Endothelial cell of umbilical vein (primary cell): ENCODE results near the gene NOLC1. TPM values are rescaled to one million over a fixed set of nuclear protein-coding genes. Genes with fewer than 3 reads are reported as not detected.

ENCODE experiments used
- BruUV-seq: library from RNA; stranded (reverse); fragments of 400-500 nt; replicated peaks from 2 replicates; lab custom pipeline; 2021; lab: Mats Ljungman, UMichigan
- CTCF ChIA-PET: fragments of 300-600, 350-600 bp; sonication (Branson Sonifier 250); formaldehyde crosslinking; loops from one replicate; lab custom pipeline; 2021; ENCODE audit warnings: antibody characterized with exemption, inconsistent platforms; lab: Charles Lee
- POLR2A ChIA-PET: fragments of 300-600, 350-600 bp; sonication (Branson Sonifier 250); formaldehyde crosslinking; loops from one replicate; lab custom pipeline; 2021; ENCODE audit warnings: antibody characterized with exemption, inconsistent platforms; lab: Charles Lee
- DNase-seq: peaks from one replicate; pipeline ENCODE4 v3.0.0-alpha.2; 2011; ENCODE audit warnings: low read depth, low spot score
- FAIRE-seq: peaks from 2 replicates; lab custom pipeline; 2011; peaks lifted over from hg19 to GRCh38; lab: Jason Lieb, UNC
- H2AFZ ChIP-seq: 2 replicates; pipeline ENCODE4 v1.6.0; 2012; ENCODE audit warnings: low read depth, low read length, control low read depth, inconsistent platforms
- H3K27ac ChIP-seq: 2 replicates; pipeline ENCODE4 v1.5.1; 2011; ENCODE audit warnings: low read depth, mild to moderate bottlenecking, control low read depth, low read length, moderate library complexity; ENCODE audit not compliant: insufficient read depth
- H3K27me3 ChIP-seq, 2 experiments: 2 replicates each; pipeline versions ENCODE4 v1.6.0 to v1.6.1; 2011; ENCODE audit warnings: low read length in 2 of 2, mixed read lengths in 1 of 2; ENCODE audit not compliant: control insufficient read depth in 2 of 2, insufficient read depth in 2 of 2
- H3K36me3 ChIP-seq, 2 experiments: 2 replicates in 1 of 2; 3 replicates in 1 of 2; pipeline ENCODE4 v1.5.1; 2011; ENCODE audit warnings: low read length in 2 of 2, mild to moderate bottlenecking in 1 of 2, moderate library complexity in 1 of 2; ENCODE audit not compliant: control insufficient read depth in 2 of 2, insufficient read depth in 2 of 2; ENCODE audit errors: extremely low read depth in 1 of 2
- H3K4me1 ChIP-seq: 3 replicates; pipeline ENCODE4 v1.5.1; 2011; ENCODE audit warnings: mild to moderate bottlenecking, low read length; ENCODE audit not compliant: control insufficient read depth, insufficient read depth; ENCODE audit errors: extremely low read depth
- H3K4me2 ChIP-seq: 2 replicates; pipeline ENCODE4 v1.6.1; 2011; ENCODE audit warnings: low read length, control low read depth, mixed read lengths; ENCODE audit not compliant: insufficient read depth
- H3K4me3 ChIP-seq, 3 experiments: fragments of 200-600 bp in 1 of 3; sonication (generic), shearing (Covaris generic) in 1 of 3; replicated peaks in 1 of 3; 2 replicates each; pipeline ENCODE4 v1.5.1; 2011 to 2016; ENCODE audit warnings: control low read depth in 3 of 3, low read length in 3 of 3, mild to moderate bottlenecking in 2 of 3, inconsistent platforms in 1 of 3, low read depth in 1 of 3, moderate library complexity in 1 of 3; ENCODE audit not compliant: insufficient read depth in 1 of 3
- H3K79me2 ChIP-seq: 2 replicates; pipeline ENCODE4 v1.6.0; 2012; ENCODE audit warnings: low read length, inconsistent platforms; ENCODE audit not compliant: control insufficient read depth, insufficient read depth
- H3K9ac ChIP-seq: replicated peaks from 2 replicates; pipeline ENCODE3; 2011; ENCODE audit warnings: low read length, control low read depth; ENCODE audit not compliant: insufficient read depth; ENCODE audit errors: extremely low read depth
- H3K9me1 ChIP-seq: replicated peaks from 3 replicates; pipeline ENCODE4 v1.6.0; 2011; ENCODE audit warnings: mild to moderate bottlenecking, low read length; ENCODE audit not compliant: control insufficient read depth, insufficient read depth; ENCODE audit errors: extremely low read depth
- H3K9me3 ChIP-seq: replicated peaks from 2 replicates; pipeline ENCODE4 v1.5.1; 2012; ENCODE audit warnings: low read length, inconsistent platforms; ENCODE audit not compliant: control insufficient read depth, insufficient read depth
- H4K20me1 ChIP-seq: replicated peaks from 2 replicates; pipeline ENCODE3; 2011; ENCODE audit warnings: mild to moderate bottlenecking, low read length; ENCODE audit not compliant: control insufficient read depth, insufficient read depth; ENCODE audit errors: extremely low read depth
- EZH2 ChIP-seq: IDR thresholded peaks from 2 replicates; pipeline ENCODE4 v1.6.1; 2012; ENCODE audit warnings: borderline replicate concordance, low read depth, mild to moderate bottlenecking, moderate library complexity, low read length, inconsistent platforms; ENCODE audit not compliant: severe bottlenecking
- FOS ChIP-seq: IDR thresholded peaks from 2 replicates; pipeline ENCODE4 v1.6.1; 2011; ENCODE audit warnings: mild to moderate bottlenecking, low read length, moderate library complexity, borderline replicate concordance; ENCODE audit not compliant: insufficient read depth
- GATA2 ChIP-seq: IDR thresholded peaks from 2 replicates; pipeline ENCODE4 v1.7.0; 2011; ENCODE audit warnings: low read depth, mild to moderate bottlenecking, moderate library complexity, mixed read lengths, low read length; ENCODE audit not compliant: insufficient read length, insufficient read depth
- JUN ChIP-seq: IDR thresholded peaks from 2 replicates; pipeline ENCODE4 v1.6.1; 2011; ENCODE audit warnings: borderline replicate concordance, low read depth; ENCODE audit not compliant: insufficient read length, insufficient read depth
- MYC ChIP-seq: IDR thresholded peaks from one replicate; pipeline ENCODE4 v1.6.1; 2011; ENCODE audit warnings: mild to moderate bottlenecking, low read depth, low read length
- POLR2A ChIP-seq: IDR thresholded peaks from 2 replicates; pipeline ENCODE4 v1.6.1; 2012; ENCODE audit warnings: low read depth, mild to moderate bottlenecking, control low read depth, low read length
- POLR2AphosphoS5 ChIP-seq: IDR thresholded peaks from 2 replicates; pipeline ENCODE4 v1.6.1; 2012; ENCODE audit warnings: low read depth, mild to moderate bottlenecking, control low read depth, low read length, moderate library complexity; ENCODE audit not compliant: insufficient read depth
- dilution Hi-C: fragments of 300-500 bp; cut with MboI; formaldehyde crosslinking; loops from one replicate; pipeline ENCODE4 v1.15.0; 2019; ENCODE audit warnings: low sequenced_read_pairs; ENCODE audit not compliant: extremely low pct_ligation_motif_present
- intact Hi-C: fragments of 100-400 bp; cut with micrococcal nuclease; formaldehyde crosslinking; loops from one replicate; pipeline ENCODE4 v1.10.0; 2022
- polyA plus RNA-seq, 4 experiments: library from polyadenylated mRNA; depleted of rRNA in 3 of 4; stranded (reverse) in 3 of 4; unstranded in 1 of 4; fragments of >200 nt; gene quantifications; 2 replicates each; pipeline versions ENCODE4 v1.2.1 to v1.2.3, GENCODE V29; 2011 to 2012; ENCODE audit warnings: missing spikeins in 1 of 4
- total RNA-seq: library from RNA; stranded (reverse); gene quantifications from 2 replicates; pipeline ENCODE4 v1.2.3, GENCODE V29; 2021
- TF ChIP-seq, protein P1 (sequence below): IDR thresholded peaks from 2 replicates; pipeline ENCODE4 v1.6.1; 2011; ENCODE audit not compliant: insufficient read depth, insufficient read length
- TF ChIP-seq, protein P2 (sequence below), 2 donors: IDR thresholded peaks; 1 replicate in 1 of 2; 2 replicates in 1 of 2; pipeline ENCODE4 v1.5.1; 2011; ENCODE audit warnings: low read length in 2 of 2, mild to moderate bottlenecking in 2 of 2, moderate library complexity in 2 of 2, control low read depth in 1 of 2, inconsistent platforms in 1 of 2, low read depth in 1 of 2; ENCODE audit not compliant: insufficient read depth in 1 of 2; ENCODE audit errors: extremely low read depth in 1 of 2

NOLC1 gene
- total and polyA plus RNA-seq, 2 donors (not counting 3 experiments of a cell fraction or from before 2014, with no cell fraction given): 32.1 to 73.1 TPM

DNA sequence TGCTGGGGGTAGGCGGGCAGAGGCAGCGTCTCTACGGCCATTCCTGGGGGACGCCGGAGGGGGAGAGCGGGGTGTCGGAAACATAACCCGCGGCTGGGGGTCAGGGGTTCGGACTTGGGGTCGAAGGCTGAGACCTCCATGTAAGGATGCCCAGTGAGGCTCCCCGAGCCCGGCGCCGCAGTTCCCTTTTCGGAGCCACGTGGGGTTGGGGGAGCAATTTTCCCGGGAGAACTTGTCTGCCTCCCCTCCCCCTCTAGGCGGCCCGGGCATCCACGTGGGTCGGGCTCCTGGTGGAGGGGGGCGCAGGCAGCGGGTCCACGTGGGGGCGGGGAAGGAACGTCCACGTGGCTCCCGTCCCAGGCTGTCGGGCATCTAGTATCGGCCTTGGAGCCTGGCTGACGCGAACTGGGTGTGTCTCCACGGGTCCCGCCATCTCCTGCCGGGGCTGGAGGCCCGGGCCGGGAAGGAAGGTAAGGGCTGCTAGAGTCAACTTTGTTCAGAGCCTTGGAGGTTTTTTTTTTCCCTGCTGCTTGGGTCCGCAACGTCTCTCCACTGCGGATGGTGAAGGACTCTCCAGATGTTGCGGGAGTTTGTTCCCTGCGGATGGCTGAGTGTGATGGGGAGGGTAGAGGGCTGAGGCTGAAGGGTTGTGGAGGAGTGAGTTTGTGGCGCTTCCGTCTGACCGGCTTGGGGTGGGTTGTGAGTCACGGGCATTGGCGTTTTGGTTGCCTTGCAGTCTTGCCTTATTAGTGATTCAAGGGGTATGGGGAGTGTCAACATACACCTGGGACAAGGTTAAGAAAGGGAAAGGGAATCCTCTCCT is 18.6 kb upstream of the NOLC1 start:
- peaks cover 20% of the 10 kb centered on the region for H3K4me1 ChIP-seq
- H3K9me1 ChIP-seq: no peaks in the 10 kb centered on the region
- peaks cover 2% of the 10 kb centered on the region for H4K20me1 ChIP-seq
- H3K36me3 ChIP-seq: peaks cover 8 to 11% of the 10 kb centered on the region in 2 experiments
- peak overlapping the region; percentile 93 for H3K9ac ChIP-seq
- peak overlapping the region; percentile 34 for H2AFZ ChIP-seq
- POLR2A ChIA-PET: no interaction called here
- H3K79me2 ChIP-seq: peaks cover 56% of the 10 kb centered on the region
- BruUV-seq: TSS peak; percentile 69
- FAIRE-seq (peak; percentile 67), DNase-seq (peak; percentile 72)
- CTCF ChIA-PET: no interaction called here
- peak overlapping the region; percentile 73 for H3K27ac ChIP-seq
- H3K4me2 ChIP-seq: peak overlapping the region; percentile 80
- H3K4me3 ChIP-seq: peak overlapping the region; percentile 52 to 82 (median 62)
- intact Hi-C loops (loop anchor here (2.0 kb wide), 1 partner anchor 315 kb away; the partner anchor contains the start of gene OGA), dilution Hi-C loops (no loop called here)
- TF ChIP-seq MYC: peak; percentile 100
- TF ChIP-seq, protein P1, sequence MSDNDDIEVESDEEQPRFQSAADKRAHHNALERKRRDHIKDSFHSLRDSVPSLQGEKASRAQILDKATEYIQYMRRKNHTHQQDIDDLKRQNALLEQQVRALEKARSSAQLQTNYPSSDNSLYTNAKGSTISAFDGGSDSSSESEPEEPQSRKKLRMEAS: peak; percentile 91
- no peak for TF ChIP-seq GATA2
- peak; percentile 41 for TF ChIP-seq POLR2A
- H3K9me3 ChIP-seq: no peaks in the 10 kb centered on the region
- no peaks in the 10 kb centered on the region for H3K27me3 ChIP-seq

DNA sequence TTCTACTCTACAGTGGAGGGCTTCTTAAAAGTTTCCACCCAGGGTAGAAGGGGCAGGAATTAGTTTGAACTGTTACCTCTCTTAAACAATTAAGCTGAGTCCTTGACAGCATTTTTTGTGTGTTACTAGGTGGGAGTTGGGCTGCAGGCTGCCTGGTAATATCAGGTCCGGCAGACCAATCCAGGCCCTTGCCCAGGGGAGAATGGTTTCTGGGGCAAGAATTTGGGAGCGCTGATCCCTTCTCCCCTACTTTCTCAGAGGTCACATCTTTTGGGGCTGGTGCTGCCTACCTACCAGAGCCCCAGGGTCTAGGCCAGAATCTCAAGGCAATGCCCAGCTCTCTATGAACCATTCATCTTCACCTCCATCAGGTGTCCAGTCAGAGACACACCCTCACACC is 17.8 kb upstream of the NOLC1 start:
- CTCF ChIA-PET: no interaction called here
- Histone ChIP-seq H4K20me1 (peaks cover 2% of the 10 kb centered on the region), H3K4me3 (peak overlapping the region; percentile 52 to 82 (median 62)), H2AFZ (no peak overlapping the region), H3K27me3 (no peaks in the 10 kb centered on the region), H3K36me3 (peaks cover 11 to 19% of the 10 kb centered on the region in 2 experiments), H3K9ac (peak overlapping the region; percentile 93), H3K27ac (no peak overlapping the region), H3K9me1 (no peaks in the 10 kb centered on the region), H3K79me2 (peaks cover 65% of the 10 kb centered on the region), H3K4me1 (peaks cover 20% of the 10 kb centered on the region), H3K9me3 (no peaks in the 10 kb centered on the region), H3K4me2 (peak overlapping the region; percentile 80)
- intact Hi-C loops (no loop called here), dilution Hi-C loops (no loop called here)
- TF ChIP-seq POLR2AphosphoS5 (no peak), EZH2 (no peak), JUN (no peak), GATA2 (no peak), FOS (no peak), POLR2A (no peak), MYC (no peak)
- TF ChIP-seq, protein P1: no peak
- TF ChIP-seq, protein P2, sequence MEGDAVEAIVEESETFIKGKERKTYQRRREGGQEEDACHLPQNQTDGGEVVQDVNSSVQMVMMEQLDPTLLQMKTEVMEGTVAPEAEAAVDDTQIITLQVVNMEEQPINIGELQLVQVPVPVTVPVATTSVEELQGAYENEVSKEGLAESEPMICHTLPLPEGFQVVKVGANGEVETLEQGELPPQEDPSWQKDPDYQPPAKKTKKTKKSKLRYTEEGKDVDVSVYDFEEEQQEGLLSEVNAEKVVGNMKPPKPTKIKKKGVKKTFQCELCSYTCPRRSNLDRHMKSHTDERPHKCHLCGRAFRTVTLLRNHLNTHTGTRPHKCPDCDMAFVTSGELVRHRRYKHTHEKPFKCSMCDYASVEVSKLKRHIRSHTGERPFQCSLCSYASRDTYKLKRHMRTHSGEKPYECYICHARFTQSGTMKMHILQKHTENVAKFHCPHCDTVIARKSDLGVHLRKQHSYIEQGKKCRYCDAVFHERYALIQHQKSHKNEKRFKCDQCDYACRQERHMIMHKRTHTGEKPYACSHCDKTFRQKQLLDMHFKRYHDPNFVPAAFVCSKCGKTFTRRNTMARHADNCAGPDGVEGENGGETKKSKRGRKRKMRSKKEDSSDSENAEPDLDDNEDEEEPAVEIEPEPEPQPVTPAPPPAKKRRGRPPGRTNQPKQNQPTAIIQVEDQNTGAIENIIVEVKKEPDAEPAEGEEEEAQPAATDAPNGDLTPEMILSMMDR (IDR thresholded peaks at IDR 0.05; ENCODE audit: extremely low read depth in 1 of 2, insufficient read depth in 1 of 2, low read depth in 1 of 2, low read length in 2 of 2): no peak
- POLR2A ChIA-PET: interaction anchor here (0.9 kb wide), 1 partner anchor 11 kb away, joined by 6 read pairs; no protein-coding TSS in a partner anchor
- BruUV-seq: TSS peak; percentile 53
- FAIRE-seq (no peak), DNase-seq (no peak)
